GM19324 (cell line): Measurements from ENCODE around the gene LCLAT1.

Source experiments
- ATAC-seq: cut with Tn5 transposase; IDR thresholded peaks from one replicate; pipeline ENCODE4 v1.9.1; 2021; ENCODE audit warnings: mild to moderate bottlenecking, moderate library complexity; ENCODE audit not compliant: unreplicated experiment, low FRiP score

LCLAT1 gene

GRCh38 chr2:30422444-30423040, 24.5 kb upstream of the LCLAT1 start:
- ATAC-seq, result no peak

- ATAC-seq, result no peak
Measured at GRCh38 chr2:30424231-30424630, 22.8 kb upstream of the LCLAT1 start.

GRCh38 chr2:30425326-30425725, 21.7 kb upstream of the LCLAT1 start:
- no peak for ATAC-seq

- ATAC-seq, result no peak
Measured at GRCh38 chr2:30427606-30428347, 19.3 kb upstream of the LCLAT1 start.

GRCh38 chr2:30428348-30428662, 18.7 kb upstream of the LCLAT1 start:
- ATAC-seq, result no peak

- no peak for ATAC-seq
Measured at GRCh38 chr2:30428827-30429461, 18.1 kb upstream of the LCLAT1 start.

GRCh38 chr2:30433541-30434299, 13.3 kb upstream of the LCLAT1 start:
- no peak for ATAC-seq

GRCh38 chr2:30434708-30435107, 12.3 kb upstream of the LCLAT1 start:
- ATAC-seq, result no peak

GRCh38 chr2:30436859-30437435, 10.1 kb upstream of the LCLAT1 start:
- ATAC-seq, result no peak

- ATAC-seq, result no peak
Measured at GRCh38 chr2:30437809-30438548, 9.1 kb upstream of the LCLAT1 start.

- ATAC-seq, result no peak
Measured at GRCh38 chr2:30439296-30439695, 7.8 kb upstream of the LCLAT1 start.

GRCh38 chr2:30439879-30440278, 7.2 kb upstream of the LCLAT1 start:
- no peak for ATAC-seq

GRCh38 chr2:30441023-30441422, 6.0 kb upstream of the LCLAT1 start:
- no peak for ATAC-seq

- no peak for ATAC-seq
Measured at GRCh38 chr2:30443081-30443480, 4.0 kb upstream of the LCLAT1 start.

- ATAC-seq, result no peak
Measured at GRCh38 chr2:30444273-30444672, 2.8 kb upstream of the LCLAT1 start.

GRCh38 chr2:30445266-30445821, 1.7 kb upstream of the LCLAT1 start:
- ATAC-seq, result no peak

- ATAC-seq, result no peak
Measured at GRCh38 chr2:30446602-30447148, 371 bp upstream of the LCLAT1 start.

GRCh38 chr2:30448308-30448707, 1.3 kb downstream of the LCLAT1 start:
- ATAC-seq, result no peak

GRCh38 chr2:30448866-30449265, 1.8 kb downstream of the LCLAT1 start:
- no peak for ATAC-seq

- ATAC-seq, result no peak
Measured at GRCh38 chr2:30450025-30450424, 3.0 kb downstream of the LCLAT1 start.
